ENCODE results near the gene RBKS. TPM values are rescaled to one million over a fixed set of nuclear protein-coding genes. Genes with fewer than 3 reads are reported as not detected.

RBKS gene
- total RNA-seq, 4 donors from 2014 or later, result 0.63 to 5.8 (median 2.5) TPM

- TF ChIP-seq POLR2A (IDR thresholded peaks at IDR 0.05; ENCODE audit: low read depth) (no peak), POLR2AphosphoS5 (IDR thresholded peaks at IDR 0.05) (no peak), EP300 (IDR thresholded peaks at IDR 0.05) (no peak), CTCF (IDR thresholded peaks at IDR 0.05) (no peak)
- Histone ChIP-seq H3K27me3 (no peaks in the 10 kb centered on the region), H3K4me3 (no peak overlapping the region), H3K36me3 (no peaks in the 10 kb centered on the region), H3K27ac (replicated peaks in 1 of 4) (no peak overlapping the region), H3K4me1 (no peaks in the 10 kb centered on the region), H3K9me3 (no peaks in the 10 kb centered on the region)
- DNase-seq (ENCODE audit: extremely low spot score), result no peak
- WGBS, result 85% methylated on average over 3 of the region's 3 CpGs
- intact Hi-C loops (cut with DNase I), result loop anchor here (10.0 kb wide), 1 partner anchor 125 kb away; no protein-coding TSS in a partner anchor
Observed at GRCh38 chr2:27829791-27830190, 60.4 kb downstream of the RBKS start.

GRCh38 chr2:27828305-27828704 lies 61.9 kb downstream of the RBKS start:
- intact Hi-C loops (cut with DNase I), result loop anchor here (10.0 kb wide), 1 partner anchor 124 kb away; no protein-coding TSS in a partner anchor
- H3K4me1 ChIP-seq, result peaks cover 0 to 5% (median 3%) of the 10 kb centered on the region in 4 donors
- H3K36me3 ChIP-seq, result no peaks in the 10 kb centered on the region
- no peak overlapping the region for H3K4me3 ChIP-seq
- H3K9me3 ChIP-seq, result no peaks in the 10 kb centered on the region
- H3K27ac ChIP-seq (replicated peaks in 1 of 4), result no peak overlapping the region
- TF ChIP-seq POLR2A (IDR thresholded peaks at IDR 0.05; ENCODE audit: low read depth) (no peak), POLR2AphosphoS5 (IDR thresholded peaks at IDR 0.05) (no peak), EP300 (IDR thresholded peaks at IDR 0.05) (no peak), CTCF (IDR thresholded peaks at IDR 0.05) (no peak)
- H3K27me3 ChIP-seq, result no peaks in the 10 kb centered on the region
- 95% methylated on average over 1 of the region's 1 CpG for WGBS
- DNase-seq (ENCODE audit: extremely low spot score), result no peak

- TF ChIP-seq POLR2AphosphoS5 (IDR thresholded peaks at IDR 0.05), result no peak
- TF ChIP-seq CTCF (IDR thresholded peaks at IDR 0.05), result no peak
- TF ChIP-seq POLR2A (IDR thresholded peaks at IDR 0.05; ENCODE audit: low read depth), result no peak
- TF ChIP-seq EP300 (IDR thresholded peaks at IDR 0.05), result no peak
Observed at GRCh38 chr2:27824401-27824800, 65.8 kb downstream of the RBKS start.

GRCh38 chr2:27823569-27823968 lies 66.6 kb downstream of the RBKS start:
- TF ChIP-seq POLR2AphosphoS5 (IDR thresholded peaks at IDR 0.05) (peak; percentile 31 to 50), POLR2A (IDR thresholded peaks at IDR 0.05; ENCODE audit: low read depth) (no peak), CTCF (IDR thresholded peaks at IDR 0.05) (peak; percentile 56 to 74 (median 68))
- H3K9me3 ChIP-seq, result no peaks in the 10 kb centered on the region
- 50% methylated on average over 5 of the region's 5 CpGs for WGBS
- peak overlapping the region; percentile 35 to 43 (median 41) for H3K4me3 ChIP-seq
- no peaks in the 10 kb centered on the region for H3K27me3 ChIP-seq
- intact Hi-C loops (cut with DNase I), result loop anchor here (10.0 kb wide), 1 partner anchor 119 kb away; no protein-coding TSS in a partner anchor
- no peak for DNase-seq (ENCODE audit: extremely low spot score)
- peak overlapping the region; percentile 74 to 85 (median 82) for H3K27ac ChIP-seq (replicated peaks in 1 of 4)
- H3K36me3 ChIP-seq, result no peaks in the 10 kb centered on the region
- peaks cover 9 to 20% (median 15%) of the 10 kb centered on the region in 4 donors for H3K4me1 ChIP-seq

More at GRCh38 chr2:27824401-27824800, 65.8 kb downstream of the RBKS start:
- Histone ChIP-seq H3K27me3 (no peaks in the 10 kb centered on the region), H3K9me3 (no peaks in the 10 kb centered on the region), H3K27ac (replicated peaks in 1 of 4) (no peak overlapping the region), H3K36me3 (no peaks in the 10 kb centered on the region), H3K4me1 (peaks cover 9 to 20% (median 15%) of the 10 kb centered on the region in 4 donors), H3K4me3 (no peak overlapping the region)
- WGBS, result 92% methylated on average over 1 of the region's 1 CpG
- intact Hi-C loops (cut with DNase I), result loop anchor here (10.0 kb wide), 1 partner anchor 120 kb away; no protein-coding TSS in a partner anchor
- no peak for DNase-seq (ENCODE audit: extremely low spot score)

DNA sequence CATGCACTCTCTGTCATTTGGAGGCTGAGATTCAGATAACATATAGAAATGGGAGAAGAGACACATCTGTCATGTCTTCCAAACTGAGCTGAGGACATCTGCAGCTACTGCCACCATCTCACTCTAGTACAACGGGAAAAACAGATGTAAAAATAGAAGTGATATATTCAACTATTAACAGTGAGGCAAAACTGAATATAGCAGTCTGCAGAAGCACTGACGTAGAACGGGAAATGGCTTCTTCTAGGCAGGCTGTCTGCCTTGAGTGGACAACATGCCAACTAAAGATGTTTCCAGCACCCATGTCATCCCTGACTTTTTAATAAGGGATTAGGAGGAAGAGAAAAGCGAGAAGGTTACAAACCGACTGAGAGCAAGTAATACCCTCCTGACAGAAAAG lies 67.1 kb downstream of the RBKS start:
- intact Hi-C loops (cut with DNase I), result loop anchor here (10.0 kb wide), 1 partner anchor 118 kb away; no protein-coding TSS in a partner anchor
- H3K27me3 ChIP-seq, result no peaks in the 10 kb centered on the region
- peak overlapping the region; percentile 74 to 85 (median 82) for H3K27ac ChIP-seq (replicated peaks in 1 of 4)
- DNase-seq (ENCODE audit: extremely low spot score), result no peak
- no peaks in the 10 kb centered on the region for H3K9me3 ChIP-seq
- no peaks in the 10 kb centered on the region for H3K36me3 ChIP-seq
- TF ChIP-seq CTCF (IDR thresholded peaks at IDR 0.05) (no peak), POLR2A (IDR thresholded peaks at IDR 0.05; ENCODE audit: low read depth) (no peak), POLR2AphosphoS5 (IDR thresholded peaks at IDR 0.05) (peak; percentile 9 to 25)
- H3K4me3 ChIP-seq, result peak overlapping the region; percentile 35 to 43 (median 41)
- H3K4me1 ChIP-seq, result peaks cover 9 to 20% (median 15%) of the 10 kb centered on the region in 4 donors
- WGBS, result 36% methylated on average over 5 of the region's 5 CpGs

All from esophagus muscularis mucosa (tissue), 4 donors.